Activated T-helper 9 cell treated with anti-CD3 and anti-CD28 coated beads, Interleukin-2, amount 50 U/mL, for 16 hours (primary cell): ENCODE data around the gene SPIRE2.

ENCODE experiments used
- DNase-seq: peaks from one replicate; pipeline ENCODE4 v3.0.0-alpha.2; 2020; ENCODE audit warnings: low read depth

Gene SPIRE2

GRCh38 chr16:89895482-89896250, 67.4 kb downstream of the SPIRE2 start:
- no peak for DNase-seq

- DNase-seq: no peak
Measured at GRCh38 chr16:89897204-89897603, 68.9 kb downstream of the SPIRE2 start.

DNA sequence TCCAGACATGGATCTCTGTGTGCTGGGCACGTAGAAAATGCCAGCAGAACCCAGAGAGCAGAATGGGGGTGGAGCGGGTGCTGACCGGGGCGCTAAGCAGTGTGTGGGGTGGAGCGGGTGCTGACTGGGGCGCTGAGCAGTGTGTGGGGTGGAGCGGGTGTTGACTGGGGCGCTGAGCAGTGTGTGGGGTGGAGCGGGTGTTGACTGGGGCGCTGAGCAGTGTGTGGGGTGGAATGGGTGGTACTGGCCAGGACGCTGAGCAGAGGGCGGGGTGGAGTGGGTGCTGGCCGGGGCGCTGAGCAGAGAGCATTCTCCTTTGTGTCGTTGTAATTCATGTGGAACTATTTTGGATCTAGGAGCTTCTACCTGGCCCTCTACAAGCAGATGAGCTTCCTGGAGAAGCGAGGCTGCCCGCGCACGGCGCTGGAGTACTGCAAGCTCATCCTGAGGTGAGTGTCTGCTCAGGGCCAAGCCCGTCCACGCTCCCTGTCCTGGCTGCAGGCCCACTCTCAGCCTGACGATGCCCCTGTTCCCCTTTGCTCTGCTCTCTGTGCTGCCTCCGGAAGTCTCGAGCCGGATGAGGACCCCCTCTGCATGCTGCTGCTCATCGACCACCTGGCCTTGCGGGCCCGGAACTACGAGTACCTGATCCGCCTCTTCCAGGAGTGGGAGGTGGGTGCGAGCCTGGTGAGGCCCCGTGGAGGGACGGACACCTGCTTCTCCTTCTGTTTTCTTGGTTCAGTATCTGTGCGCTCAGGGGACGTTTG, 70.1 kb downstream of the SPIRE2 start:
- no peak for DNase-seq

DNA sequence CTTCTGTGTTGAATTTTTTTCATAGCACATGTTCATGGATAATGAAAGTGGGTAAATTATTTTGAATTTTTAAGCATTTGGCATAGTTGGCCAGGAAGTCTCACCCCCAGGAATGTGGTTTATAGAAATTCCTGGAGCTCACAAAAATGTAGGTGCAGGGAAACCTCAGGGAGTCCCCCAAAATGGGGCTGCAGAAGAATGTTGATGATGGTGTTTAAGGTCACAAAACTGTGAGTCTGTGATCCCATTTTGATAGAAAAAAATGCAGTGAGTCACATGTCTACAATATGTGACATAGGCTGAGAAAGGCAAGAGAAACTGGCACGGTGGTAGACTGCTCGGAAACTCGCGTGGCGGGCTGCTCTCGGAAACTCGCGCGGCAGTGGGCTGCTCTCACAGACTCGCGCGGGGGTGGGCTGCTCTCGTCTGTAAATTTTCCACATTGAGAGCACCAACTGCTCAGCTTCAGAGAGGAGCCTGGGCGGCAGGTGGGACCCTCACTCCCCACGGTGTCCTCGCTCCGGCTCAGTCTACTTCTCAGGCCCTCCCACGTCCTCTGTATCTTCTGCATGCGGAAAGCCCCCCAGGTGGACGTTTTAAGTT, 71.7 kb downstream of the SPIRE2 start:
- no peak for DNase-seq

- DNase-seq: no peak
Measured at GRCh38 chr16:89900885-89901284, 72.6 kb downstream of the SPIRE2 start.

GRCh38 chr16:89902980-89903379, 74.7 kb downstream of the SPIRE2 start:
- DNase-seq: no peak

DNA sequence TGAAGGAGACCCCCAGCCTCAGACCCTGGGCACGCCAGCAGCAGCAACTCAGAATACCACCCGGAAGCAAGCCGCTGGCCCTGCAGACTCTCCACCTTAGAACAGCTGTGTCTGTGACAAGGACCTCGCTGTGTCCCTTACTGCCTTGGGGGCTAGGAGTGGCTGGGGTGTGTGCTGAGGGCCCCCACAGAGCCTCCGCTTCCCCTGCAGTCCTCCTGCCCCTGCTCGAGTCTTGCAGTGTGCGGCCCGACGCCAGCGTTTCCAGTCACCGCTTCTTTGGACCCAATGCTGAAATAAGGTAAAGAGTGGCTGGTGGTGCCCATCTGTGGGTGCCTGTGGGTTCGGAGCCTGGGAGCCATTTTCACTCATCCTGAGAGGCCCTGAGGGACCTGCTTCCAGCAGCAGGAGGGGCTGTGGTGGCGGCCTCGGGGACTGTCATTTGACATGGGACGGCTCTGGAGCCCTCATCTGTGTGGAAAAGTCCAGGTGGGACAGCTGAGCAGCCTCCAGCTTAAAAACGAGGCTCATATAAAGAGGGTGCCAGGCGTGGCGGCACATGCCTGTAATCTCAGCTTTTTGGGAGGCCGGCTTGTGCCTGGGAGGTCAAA, 75.7 kb downstream of the SPIRE2 start:
- DNase-seq: no peak

GRCh38 chr16:89904606-89905510, 76.6 kb downstream of the SPIRE2 start:
- DNase-seq: no peak

GRCh38 chr16:89905511-89906139, 77.3 kb downstream of the SPIRE2 start:
- DNase-seq: no peak

DNA sequence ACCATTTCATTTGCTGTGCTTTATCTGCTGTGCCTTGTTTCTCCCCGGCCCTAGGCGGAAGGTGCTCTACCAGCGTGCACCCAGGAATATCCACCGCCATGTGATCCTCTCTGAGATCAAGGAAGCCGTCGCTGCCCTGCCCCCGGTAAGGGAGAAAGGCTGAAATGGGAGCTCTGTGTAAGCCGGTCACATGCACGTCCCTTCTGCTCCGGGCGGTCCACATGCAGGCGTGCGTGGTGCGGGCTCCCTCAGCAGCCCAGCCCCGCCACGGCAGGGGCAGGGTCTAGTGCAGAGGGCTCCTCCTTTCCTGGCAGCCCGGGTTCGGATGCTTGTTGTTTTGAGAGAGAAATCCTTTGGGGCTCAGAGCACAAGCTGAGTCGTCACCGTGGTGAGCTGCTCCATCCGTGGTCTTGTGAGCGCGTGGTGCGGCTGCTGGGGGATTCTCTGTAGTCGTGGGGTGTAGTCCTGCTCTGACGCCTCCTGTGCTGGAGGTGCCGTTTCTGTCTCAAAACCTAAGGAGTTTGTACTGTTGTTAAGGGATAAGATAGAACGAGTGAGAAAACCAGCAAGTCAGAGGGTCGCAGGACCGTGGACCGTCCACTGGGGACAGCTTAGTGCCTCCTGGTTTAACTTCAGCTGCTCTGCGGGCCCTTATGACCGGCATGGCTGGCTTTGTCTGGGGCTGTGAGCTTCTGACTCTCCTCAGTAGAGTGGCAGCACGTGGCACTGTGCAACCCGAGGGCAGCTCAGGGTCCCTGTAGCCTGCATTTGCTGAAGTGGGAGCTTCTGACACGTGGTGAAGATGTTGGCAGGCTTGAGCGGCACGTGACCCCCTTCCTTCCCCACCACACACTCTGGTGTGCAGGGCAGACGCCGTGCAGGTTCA, 78.1 kb downstream of the SPIRE2 start:
- no peak for DNase-seq

DNA sequence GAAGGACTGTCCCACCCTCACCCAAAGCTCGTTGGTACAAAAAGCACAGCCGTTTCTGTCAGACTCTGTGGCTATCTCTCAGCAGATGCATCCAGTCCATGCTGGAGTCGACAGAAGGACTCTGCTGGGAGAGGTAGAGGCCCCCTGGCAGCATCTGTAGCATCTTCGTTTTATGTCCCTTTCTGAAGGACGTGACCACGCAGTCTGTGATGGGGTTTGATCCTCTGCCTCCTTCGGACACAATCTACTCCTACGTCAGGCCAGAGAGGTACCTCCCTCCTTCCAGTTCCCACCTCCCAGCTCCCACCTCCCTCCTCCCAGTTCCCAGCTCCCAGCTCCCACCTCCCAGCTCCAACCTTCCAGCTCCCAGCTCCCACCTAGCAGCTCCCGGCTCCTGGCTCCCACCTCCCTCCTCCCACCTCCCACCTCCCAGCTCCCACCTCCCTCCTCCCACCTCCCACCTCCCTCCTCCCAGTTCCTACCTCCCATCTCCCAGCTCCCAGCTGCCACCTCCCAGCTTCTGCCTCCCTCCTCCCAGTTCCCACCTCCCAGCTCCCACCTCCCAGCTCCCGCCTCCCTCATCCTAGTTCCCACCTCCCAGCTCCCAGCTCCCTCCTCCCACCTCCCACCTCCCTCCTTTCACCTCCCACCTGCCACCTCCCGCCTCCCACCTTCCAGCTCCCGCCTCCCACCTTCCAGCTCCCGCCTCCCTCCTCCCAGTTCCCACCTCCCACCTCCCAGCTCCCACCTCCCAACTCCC, 79.0 kb downstream of the SPIRE2 start:
- no peak for DNase-seq

DNA sequence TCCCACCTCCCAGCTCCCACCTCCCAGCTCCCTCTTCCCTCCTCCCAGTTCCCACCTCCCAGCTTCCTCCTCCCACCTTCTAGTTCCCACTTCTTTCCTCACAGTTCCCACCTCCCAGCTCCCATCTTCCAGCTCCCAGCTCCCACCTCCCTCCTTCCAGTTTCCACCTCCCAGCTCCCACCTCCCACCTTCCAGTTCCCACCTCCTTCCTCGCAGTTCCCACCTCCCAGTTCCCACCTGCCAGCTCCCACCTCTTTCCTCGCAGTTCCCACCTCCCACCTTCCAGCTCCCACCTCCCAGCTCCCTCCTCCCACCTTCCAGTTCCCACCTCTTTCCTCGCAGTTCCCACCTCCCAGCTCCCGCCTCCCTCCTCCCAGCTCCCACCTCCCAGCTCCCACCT, 80.0 kb downstream of the SPIRE2 start:
- no peak for DNase-seq

DNA sequence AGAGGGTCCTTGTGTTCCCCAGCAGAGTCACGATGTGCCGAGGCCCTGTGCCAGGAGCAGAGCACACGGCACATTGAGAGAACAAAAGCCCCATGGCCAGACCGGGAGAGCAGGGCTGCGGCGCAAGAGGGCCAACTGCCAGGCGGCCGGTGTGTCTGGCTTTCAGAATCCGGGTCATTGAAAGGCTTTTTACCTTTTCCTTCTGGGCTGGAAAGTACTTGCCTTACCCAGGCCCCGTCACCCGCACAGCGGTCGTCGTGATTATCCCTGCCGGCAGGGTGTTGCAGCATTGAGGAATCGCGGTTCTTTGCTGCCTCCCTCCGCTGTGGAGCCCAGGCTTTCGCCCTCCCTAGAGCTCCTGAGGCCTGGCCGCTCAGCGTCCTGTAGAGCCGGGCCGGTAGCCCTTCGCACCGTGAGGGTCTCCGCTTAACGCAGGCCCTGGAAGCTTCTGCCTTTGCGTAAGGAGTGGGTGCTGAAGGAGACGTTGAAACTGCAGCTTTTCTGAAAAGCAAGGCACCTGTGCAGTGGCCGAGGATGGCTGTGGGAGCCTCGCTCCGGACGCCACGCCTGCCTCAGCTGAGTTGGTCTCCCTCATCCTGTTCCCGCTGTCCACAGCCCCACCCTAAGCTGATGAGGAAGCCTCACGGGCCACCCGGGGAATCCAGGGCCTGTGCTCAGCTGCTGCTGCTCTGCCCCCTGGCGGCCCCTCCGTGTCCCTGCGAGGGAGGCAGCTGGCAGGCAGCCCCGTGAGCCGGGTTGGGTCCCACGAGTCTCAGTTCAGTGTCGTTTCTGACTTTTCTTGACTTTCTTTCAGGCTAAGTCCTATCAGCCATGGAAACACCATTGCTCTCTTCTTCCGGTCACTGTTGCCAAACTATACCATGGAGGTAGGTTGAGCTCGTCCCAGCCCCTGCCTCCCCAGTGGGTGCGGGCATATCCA, 81.8 kb downstream of the SPIRE2 start:
- DNase-seq: peak; percentile 56

GRCh38 chr16:89910717-89911354, 82.6 kb downstream of the SPIRE2 start:
- DNase-seq: no peak

DNA sequence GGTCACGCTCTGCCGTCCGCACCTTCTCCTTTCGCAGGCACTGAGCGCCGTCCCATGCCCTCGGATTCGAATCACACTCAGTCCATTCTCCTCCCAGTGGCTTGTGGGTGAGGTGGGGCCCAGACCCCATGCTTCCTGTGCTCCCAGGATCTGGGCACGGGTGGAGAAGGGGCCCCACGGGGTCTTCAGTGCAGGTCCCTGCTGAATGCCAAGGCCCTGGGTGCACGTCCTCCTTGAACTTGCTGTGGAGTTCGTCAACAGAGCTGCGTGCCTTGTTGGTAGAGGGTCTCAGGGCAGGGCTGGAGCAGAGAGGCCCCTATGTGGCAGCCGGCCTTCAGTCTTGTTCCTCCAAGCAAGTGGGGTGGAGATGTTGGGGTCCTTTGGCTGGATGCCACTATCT, 83.1 kb downstream of the SPIRE2 start:
- no peak for DNase-seq

GRCh38 chr16:89912143-89912542, 83.9 kb downstream of the SPIRE2 start:
- DNase-seq: no peak

GRCh38 chr16:89912627-89913026, 84.4 kb downstream of the SPIRE2 start:
- no peak for DNase-seq
